ENCODE measurements around the gene KLRB1. TPM values are rescaled to one million over a fixed set of nuclear protein-coding genes. Genes with fewer than 3 reads are reported as not detected.

The KLRB1 gene
- total RNA-seq, 1 donor from 2014 or later = not detected

Other genes with a start within 250 kb of the KLRB1 start
- gene CLEC2D, start 61.8 kb upstream of the KLRB1 start, total RNA-seq = 3.7 to 5.1 TPM (median 4.6 TPM) in 3 replicates
- gene CLECL1, start 125.2 kb upstream of the KLRB1 start, total RNA-seq = not detected in 3 replicates
- gene CD69, start 153.0 kb upstream of the KLRB1 start, total RNA-seq = not detected in 3 replicates
- gene KLRF1, start 219.6 kb upstream of the KLRB1 start, total RNA-seq = not detected in 3 replicates